ENCODE data around the gene EPHA5.

EPHA5 gene

GRCh38 chr4:65416891-65417290 lies 253.4 kb downstream of the EPHA5 start:
- Histone ChIP-seq H3K4me1 (ENCODE audit: insufficient read depth, low read length) (no peaks in the 10 kb centered on the region), H3K4me2 (ENCODE audit: insufficient read depth, low read length) (no peak overlapping the region), H3K9me3 (ENCODE audit: insufficient read depth, low read length, severe bottlenecking) (no peaks in the 10 kb centered on the region), H3K36me3 (ENCODE audit: insufficient read depth, low read length) (no peaks in the 10 kb centered on the region), H3K27me3 (ENCODE audit: insufficient read depth, low read length, poor library complexity) (no peaks in the 10 kb centered on the region), H3K79me2 (ENCODE audit: insufficient read depth, low read length) (no peaks in the 10 kb centered on the region), H3K4me3 (ENCODE audit: low read depth in 1 of 2, low read length in 2 of 2) (no peak overlapping the region), H4K20me1 (ENCODE audit: insufficient read depth, low read length) (no peaks in the 10 kb centered on the region), H2AFZ (ENCODE audit: low read depth, low read length) (peak overlapping the region; percentile 67), H3K27ac (ENCODE audit: low read length) (no peak overlapping the region), H3K9ac (ENCODE audit: low read depth, low read length) (no peak overlapping the region)
- TF ChIP-seq EZH2 (IDR thresholded peaks at IDR 0.05; ENCODE audit: borderline replicate concordance, low read depth, low read length, severe bottlenecking) (no peak), CTCF (IDR thresholded peaks at IDR 0.05; ENCODE audit: borderline replicate concordance, extremely low read depth, low read length, poor library complexity, severe bottlenecking) (no peak)
- ATAC-seq (ENCODE audit: insufficient read depth, low read depth) (peak; percentile 64; the same call in 2 of the 3 replicates), DNase-seq (peak; percentile 4)

- Histone ChIP-seq H3K27me3 (ENCODE audit: insufficient read depth, low read length, poor library complexity) (no peaks in the 10 kb centered on the region), H4K20me1 (ENCODE audit: insufficient read depth, low read length) (no peaks in the 10 kb centered on the region), H3K79me2 (ENCODE audit: insufficient read depth, low read length) (no peaks in the 10 kb centered on the region), H3K27ac (ENCODE audit: low read length) (no peak overlapping the region), H3K4me1 (ENCODE audit: insufficient read depth, low read length) (no peaks in the 10 kb centered on the region), H3K9ac (ENCODE audit: low read depth, low read length) (no peak overlapping the region), H3K36me3 (ENCODE audit: insufficient read depth, low read length) (no peaks in the 10 kb centered on the region), H2AFZ (ENCODE audit: low read depth, low read length) (no peak overlapping the region), H3K9me3 (ENCODE audit: insufficient read depth, low read length, severe bottlenecking) (peaks cover 4% of the 10 kb centered on the region), H3K4me2 (ENCODE audit: insufficient read depth, low read length) (no peak overlapping the region), H3K4me3 (ENCODE audit: low read depth in 1 of 2, low read length in 2 of 2) (no peak overlapping the region)
- ATAC-seq (ENCODE audit: insufficient read depth, low read depth) (no peak), DNase-seq (no peak)
- no peak for TF ChIP-seq CTCF (IDR thresholded peaks at IDR 0.05; ENCODE audit: borderline replicate concordance, extremely low read depth, low read length, poor library complexity, severe bottlenecking)
- no peak for TF ChIP-seq EZH2 (IDR thresholded peaks at IDR 0.05; ENCODE audit: borderline replicate concordance, low read depth, low read length, severe bottlenecking)
Observed at GRCh38 chr4:65407483-65407882, 262.8 kb downstream of the EPHA5 start.

GRCh38 chr4:65401083-65401482 lies 269.2 kb downstream of the EPHA5 start:
- Histone ChIP-seq H3K9ac (ENCODE audit: low read depth, low read length) (no peak overlapping the region), H3K27me3 (ENCODE audit: insufficient read depth, low read length, poor library complexity) (no peaks in the 10 kb centered on the region), H4K20me1 (ENCODE audit: insufficient read depth, low read length) (no peaks in the 10 kb centered on the region), H3K79me2 (ENCODE audit: insufficient read depth, low read length) (no peaks in the 10 kb centered on the region), H2AFZ (ENCODE audit: low read depth, low read length) (no peak overlapping the region), H3K4me3 (ENCODE audit: low read depth in 1 of 2, low read length in 2 of 2) (no peak overlapping the region), H3K4me2 (ENCODE audit: insufficient read depth, low read length) (no peak overlapping the region), H3K36me3 (ENCODE audit: insufficient read depth, low read length) (peaks cover 11% of the 10 kb centered on the region; the same call in 1 of the 2 replicates), H3K4me1 (ENCODE audit: insufficient read depth, low read length) (no peaks in the 10 kb centered on the region), H3K9me3 (ENCODE audit: insufficient read depth, low read length, severe bottlenecking) (peaks cover 30% of the 10 kb centered on the region), H3K27ac (ENCODE audit: low read length) (no peak overlapping the region)
- ATAC-seq (ENCODE audit: insufficient read depth, low read depth) (no peak), DNase-seq (no peak)
- TF ChIP-seq CTCF (IDR thresholded peaks at IDR 0.05; ENCODE audit: borderline replicate concordance, extremely low read depth, low read length, poor library complexity, severe bottlenecking): no peak
- no peak for TF ChIP-seq EZH2 (IDR thresholded peaks at IDR 0.05; ENCODE audit: borderline replicate concordance, low read depth, low read length, severe bottlenecking)

- Histone ChIP-seq H4K20me1 (ENCODE audit: insufficient read depth, low read length) (no peaks in the 10 kb centered on the region), H3K27me3 (ENCODE audit: insufficient read depth, low read length, poor library complexity) (no peaks in the 10 kb centered on the region), H3K9ac (ENCODE audit: low read depth, low read length) (no peak overlapping the region), H2AFZ (ENCODE audit: low read depth, low read length) (no peak overlapping the region), H3K27ac (ENCODE audit: low read length) (no peak overlapping the region), H3K36me3 (ENCODE audit: insufficient read depth, low read length) (peaks cover 11% of the 10 kb centered on the region; the same call in 1 of the 2 replicates), H3K79me2 (ENCODE audit: insufficient read depth, low read length) (no peaks in the 10 kb centered on the region), H3K9me3 (ENCODE audit: insufficient read depth, low read length, severe bottlenecking) (peaks cover 35% of the 10 kb centered on the region), H3K4me3 (ENCODE audit: low read depth in 1 of 2, low read length in 2 of 2) (no peak overlapping the region), H3K4me1 (ENCODE audit: insufficient read depth, low read length) (no peaks in the 10 kb centered on the region), H3K4me2 (ENCODE audit: insufficient read depth, low read length) (no peak overlapping the region)
- TF ChIP-seq EZH2 (IDR thresholded peaks at IDR 0.05; ENCODE audit: borderline replicate concordance, low read depth, low read length, severe bottlenecking) (no peak), CTCF (IDR thresholded peaks at IDR 0.05; ENCODE audit: borderline replicate concordance, extremely low read depth, low read length, poor library complexity, severe bottlenecking) (no peak)
- ATAC-seq (ENCODE audit: insufficient read depth, low read depth) (no peak), DNase-seq (no peak)
Observed at GRCh38 chr4:65399084-65399483, 271.2 kb downstream of the EPHA5 start.

Measured in DND-41 (cell line).